K562 (cell line): Measurements from ENCODE around the gene CCNYL1. TPM values are rescaled to one million over a fixed set of nuclear protein-coding genes. Genes with fewer than 3 reads are reported as not detected.

Experiments
- CBX5 ChIP-seq: IDR thresholded peaks from 2 replicates; pipeline ENCODE4 v1.6.1; 2014; ENCODE audit warnings: low read depth, borderline replicate concordance
- E2F3 ChIP-seq: fragments of 250-450 bp; sonication (Bioruptor Pico); IDR thresholded peaks from 2 replicates; pipeline ENCODE4 v1.4.0; 2020; ENCODE audit warnings: mild to moderate bottlenecking
- EGR1 ChIP-seq: fragments of 450-650 bp; conservative IDR thresholded peaks from 2 replicates; pipeline ENCODE4 v1.6.1; 2017; ENCODE audit warnings: mild to moderate bottlenecking
- EP300 ChIP-seq: IDR thresholded peaks from 2 replicates; pipeline ENCODE4 v1.6.1; 2012; ENCODE audit warnings: low read length, improper control_type of control experiment
- EWSR1 ChIP-seq: fragments of 450-650 bp; IDR thresholded peaks from 2 replicates; pipeline ENCODE4 v1.6.1; 2018; ENCODE audit warnings: borderline replicate concordance, mild to moderate bottlenecking, low read depth, moderate library complexity; ENCODE audit not compliant: partially characterized antibody
- FIP1L1 ChIP-seq: fragments of 200-400 bp; formaldehyde crosslinking; IDR thresholded peaks from 2 replicates; pipeline ENCODE4 v1.6.1; 2018; ENCODE audit warnings: mild to moderate bottlenecking, low read depth, low read length; ENCODE audit not compliant: poor library complexity, severe bottlenecking
- FOXK1 ChIP-seq: sonication (generic); formaldehyde crosslinking; IDR thresholded peaks from 2 replicates; pipeline ENCODE4 v1.8.0; 2022; ENCODE audit warnings: missing genetic modification reagents, mild to moderate bottlenecking, borderline replicate concordance
- GATA2 ChIP-seq: sonication (generic); formaldehyde crosslinking; IDR thresholded peaks from 2 replicates; pipeline ENCODE4 v1.4.0; 2020; ENCODE audit warnings: mild to moderate bottlenecking, missing genetic modification reagents
- HOXB6 ChIP-seq: fragments of 250-450 bp; sonication (Bioruptor Pico); IDR thresholded peaks from 2 replicates; pipeline ENCODE4 v1.5.1; 2022; ENCODE audit warnings: mild to moderate bottlenecking, borderline replicate concordance
- KHSRP ChIP-seq: fragments of 450-650 bp; IDR thresholded peaks from 2 replicates; pipeline ENCODE4 v1.6.1; 2017
- KLF16 ChIP-seq: IDR thresholded peaks from 2 replicates; pipeline ENCODE4 v1.6.1; 2016; ENCODE audit warnings: antibody characterized with exemption
- MTA1 ChIP-seq: fragments of 450-650 bp; IDR thresholded peaks from 2 replicates; pipeline ENCODE4 v1.6.1; 2017; ENCODE audit warnings: borderline replicate concordance
- OTX1 ChIP-seq: fragments of 450-650 bp; formaldehyde crosslinking; IDR thresholded peaks from 2 replicates; pipeline ENCODE4 v1.4.0; 2022; ENCODE audit warnings: mild to moderate bottlenecking
- PRPF4 ChIP-seq: fragments of 200-400 bp; formaldehyde crosslinking; IDR thresholded peaks from one replicate; pipeline ENCODE4 v1.6.1; 2017; ENCODE audit warnings: low read length, low read depth, mild to moderate bottlenecking; ENCODE audit not compliant: insufficient read depth, poor library complexity, severe bottlenecking
- SUPT5H ChIP-seq: fragments of 450-650 bp; IDR thresholded peaks from 2 replicates; pipeline ENCODE4 v1.6.1; 2016
- TAF9B ChIP-seq: fragments of 450-650 bp; IDR thresholded peaks from 2 replicates; pipeline ENCODE4 v1.6.1; 2018; ENCODE audit warnings: mild to moderate bottlenecking; ENCODE audit not compliant: partially characterized antibody
- TOE1 ChIP-seq, 2 experiments: fragments of 450-650 bp in 1 of 2; sonication (generic) in 1 of 2; formaldehyde crosslinking in 1 of 2; IDR thresholded peaks; 2 replicates each; pipeline versions ENCODE4 v1.7.1 to v1.8.0; 2016 to 2022; ENCODE audit warnings: borderline replicate concordance in 2 of 2, mild to moderate bottlenecking in 2 of 2, antibody characterized with exemption in 1 of 2, inconsistent platforms in 1 of 2, low read depth in 1 of 2, missing genetic modification reagents in 1 of 2, moderate library complexity in 1 of 2
- YBX1 ChIP-seq: fragments of 450-650 bp; IDR thresholded peaks from 2 replicates; pipeline ENCODE4 v1.7.1; 2016; ENCODE audit warnings: mild to moderate bottlenecking
- ZBTB43 ChIP-seq: sonication (generic); formaldehyde crosslinking; IDR thresholded peaks from 2 replicates; pipeline ENCODE4 v1.8.0; 2023; ENCODE audit warnings: mild to moderate bottlenecking, missing genetic modification reagents
- ZNF644 ChIP-seq: fragments of 200-800 bp; sonication (Bioruptor generic); IDR thresholded peaks from 2 replicates; pipeline ENCODE4 v1.6.1; 2016; ENCODE audit warnings: low read depth, missing genetic modification characterization, missing compliant biosample characterization
- polyA plus RNA-seq, 8 experiments: library from polyadenylated mRNA; depleted of rRNA in 4 of 8; stranded (reverse) in 5 of 8; unstranded in 3 of 8; fragments of >200 nt; fragmentation: Nextera tagmentation in 2 of 8; fragmentation: Illumina TruSeq in 1 of 8; extraction: Ambion mirVana in 2 of 8; extraction: Trizol in 1 of 8; gene quantifications; 2 replicates each; pipeline versions ENCODE4 v1.2.1 to v1.2.3, GENCODE V29; 2011 to 2014; ENCODE audit warnings: inconsistent platforms in 1 of 8, missing spikeins in 1 of 8
- total RNA-seq, 7 experiments: library from RNA; depleted of rRNA in 6 of 7; stranded (reverse); fragments of >200 nt in 6 of 7; fragmentation: Illumina TruSeq in 2 of 7; extraction: Trizol in 2 of 7; gene quantifications; 2 replicates each; pipeline versions ENCODE4 v1.2.1 to v1.2.3, GENCODE V29; 2011 to 2021; ENCODE audit warnings: low replicate concordance in 1 of 7
- TF ChIP-seq, protein P1 (sequence below): fragments of 200-800 bp; sonication (Bioruptor generic); IDR thresholded peaks from 2 replicates; pipeline ENCODE4 v1.6.1; 2017; ENCODE audit warnings: missing genetic modification characterization, missing compliant biosample characterization
- TF ChIP-seq, protein P2 (sequence below): fragments of 250-450 bp; sonication (Bioruptor Pico); IDR thresholded peaks from 2 replicates; pipeline ENCODE4 v1.5.0; 2021
- TF ChIP-seq, protein P3 (sequence below): fragments of 150-350 bp; conservative IDR thresholded peaks from 2 replicates; pipeline ENCODE4 v1.6.1; 2014; ENCODE audit warnings: low read length

CCNYL1 gene
- total and polyA plus RNA-seq, 9 of the 15 experiments (the other 6 are each of a cell fraction or from before 2014, with no cell fraction given): 1.9 to 7.5 (median 4.7) TPM

GRCh38 chr2:207772081-207772843 lies 60.8 kb downstream of the CCNYL1 start (continued):
- TF ChIP-seq, protein P1, sequence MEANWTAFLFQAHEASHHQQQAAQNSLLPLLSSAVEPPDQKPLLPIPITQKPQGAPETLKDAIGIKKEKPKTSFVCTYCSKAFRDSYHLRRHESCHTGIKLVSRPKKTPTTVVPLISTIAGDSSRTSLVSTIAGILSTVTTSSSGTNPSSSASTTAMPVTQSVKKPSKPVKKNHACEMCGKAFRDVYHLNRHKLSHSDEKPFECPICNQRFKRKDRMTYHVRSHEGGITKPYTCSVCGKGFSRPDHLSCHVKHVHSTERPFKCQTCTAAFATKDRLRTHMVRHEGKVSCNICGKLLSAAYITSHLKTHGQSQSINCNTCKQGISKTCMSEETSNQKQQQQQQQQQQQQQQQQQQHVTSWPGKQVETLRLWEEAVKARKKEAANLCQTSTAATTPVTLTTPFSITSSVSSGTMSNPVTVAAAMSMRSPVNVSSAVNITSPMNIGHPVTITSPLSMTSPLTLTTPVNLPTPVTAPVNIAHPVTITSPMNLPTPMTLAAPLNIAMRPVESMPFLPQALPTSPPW: peak; percentile 86
- TF ChIP-seq FOXK1 (CRISPR knock-in tag) (no peak), SUPT5H (no peak), E2F3 (CRISPR knock-in tag) (peak; percentile 100), PRPF4 (no peak), TAF9B (no peak), EGR1 (peak; percentile 77), ZBTB43 (CRISPR knock-in tag) (no peak), EP300 (no peak), KLF16 (peak; percentile 73), MTA1 (0 out of 2 replicates have a peak, but pooled peaks have one; percentile 60), CBX5 (no peak), ZNF644 (tag) (peak; percentile 100), EWSR1 (no peak), FIP1L1 (no peak), KHSRP (no peak), TOE1 (IDR thresholded peaks at IDR 0.05; ENCODE audit: borderline replicate concordance) (no peak), TOE1 (CRISPR knock-in tag; IDR thresholded peaks at IDR 0.05; ENCODE audit: borderline replicate concordance, low read depth) (no peak), YBX1 (no peak), GATA2 (CRISPR knock-in tag) (no peak), OTX1 (peak; percentile 100), HOXB6 (peak; percentile 97)
- TF ChIP-seq, protein P2, sequence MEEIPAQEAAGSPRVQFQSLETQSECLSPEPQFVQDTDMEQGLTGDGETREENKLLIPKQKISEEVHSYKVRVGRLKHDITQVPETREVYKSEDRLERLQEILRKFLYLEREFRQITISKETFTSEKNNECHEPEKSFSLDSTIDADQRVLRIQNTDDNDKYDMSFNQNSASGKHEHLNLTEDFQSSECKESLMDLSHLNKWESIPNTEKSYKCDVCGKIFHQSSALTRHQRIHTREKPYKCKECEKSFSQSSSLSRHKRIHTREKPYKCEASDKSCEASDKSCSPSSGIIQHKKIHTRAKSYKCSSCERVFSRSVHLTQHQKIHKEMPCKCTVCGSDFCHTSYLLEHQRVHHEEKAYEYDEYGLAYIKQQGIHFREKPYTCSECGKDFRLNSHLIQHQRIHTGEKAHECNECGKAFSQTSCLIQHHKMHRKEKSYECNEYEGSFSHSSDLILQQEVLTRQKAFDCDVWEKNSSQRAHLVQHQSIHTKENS (CRISPR knock-in tag): no peak
- TF ChIP-seq, protein P3, sequence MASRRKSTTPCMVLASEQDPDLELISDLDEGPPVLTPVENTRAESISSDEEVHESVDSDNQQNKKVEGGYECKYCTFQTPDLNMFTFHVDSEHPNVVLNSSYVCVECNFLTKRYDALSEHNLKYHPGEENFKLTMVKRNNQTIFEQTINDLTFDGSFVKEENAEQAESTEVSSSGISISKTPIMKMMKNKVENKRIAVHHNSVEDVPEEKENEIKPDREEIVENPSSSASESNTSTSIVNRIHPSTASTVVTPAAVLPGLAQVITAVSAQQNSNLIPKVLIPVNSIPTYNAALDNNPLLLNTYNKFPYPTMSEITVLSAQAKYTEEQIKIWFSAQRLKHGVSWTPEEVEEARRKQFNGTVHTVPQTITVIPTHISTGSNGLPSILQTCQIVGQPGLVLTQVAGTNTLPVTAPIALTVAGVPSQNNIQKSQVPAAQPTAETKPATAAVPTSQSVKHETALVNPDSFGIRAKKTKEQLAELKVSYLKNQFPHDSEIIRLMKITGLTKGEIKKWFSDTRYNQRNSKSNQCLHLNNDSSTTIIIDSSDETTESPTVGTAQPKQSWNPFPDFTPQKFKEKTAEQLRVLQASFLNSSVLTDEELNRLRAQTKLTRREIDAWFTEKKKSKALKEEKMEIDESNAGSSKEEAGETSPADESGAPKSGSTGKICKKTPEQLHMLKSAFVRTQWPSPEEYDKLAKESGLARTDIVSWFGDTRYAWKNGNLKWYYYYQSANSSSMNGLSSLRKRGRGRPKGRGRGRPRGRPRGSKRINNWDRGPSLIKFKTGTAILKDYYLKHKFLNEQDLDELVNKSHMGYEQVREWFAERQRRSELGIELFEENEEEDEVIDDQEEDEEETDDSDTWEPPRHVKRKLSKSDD: no peak
